CD4-positive, CD25-positive, alpha-beta regulatory T cell (primary cell): ENCODE measurements around the gene ADD2. TPM values are rescaled to one million over a fixed set of nuclear protein-coding genes. Genes with fewer than 3 reads are reported as not detected.
"Not testable (repeated sequence)": the region's sequence is repeated elsewhere in the genome, so short reads cannot be mapped to it uniquely, and the experiment has no call there.

ENCODE experiments used
- ATAC-seq, 2 donors: fragments of 150-1000 bp; cut with Tn5 transposase; one replicate each; pipeline ENCODE4 v1.10.0; 2021; ENCODE audit warnings: low read depth in 2 of 2, moderate number of reproducible peaks in 2 of 2, moderate library complexity in 1 of 2
- DNase-seq, 3 donors: peaks; one replicate each; pipeline versions ENCODE4 v3.0.0 to v3.0.0-alpha.2; 2012 to 2022; ENCODE audit warnings: mixed read lengths in 1 of 3
- H3K27ac ChIP-seq: one replicate; pipeline ENCODE4 v1.7.0; 2013; ENCODE audit warnings: mild to moderate bottlenecking, low read length; ENCODE audit not compliant: insufficient read depth, poor library complexity, severe bottlenecking
- H3K27me3 ChIP-seq: one replicate; pipeline ENCODE4 v1.7.0; 2013; ENCODE audit warnings: low read length; ENCODE audit not compliant: control insufficient read depth, insufficient read depth
- H3K36me3 ChIP-seq: one replicate; pipeline ENCODE4 v1.7.0; 2013; ENCODE audit warnings: mild to moderate bottlenecking, low read length, moderate library complexity; ENCODE audit not compliant: control insufficient read depth, insufficient read depth
- H3K4me1 ChIP-seq: 2 replicates; pipeline ENCODE4 v1.7.0; 2013; ENCODE audit warnings: mild to moderate bottlenecking, low read length; ENCODE audit not compliant: insufficient read depth, control insufficient read depth, poor library complexity, severe bottlenecking
- H3K4me3 ChIP-seq: one replicate; pipeline ENCODE4 v1.7.0; 2013; ENCODE audit warnings: low read depth, mild to moderate bottlenecking, low read length, moderate library complexity
- H3K9me3 ChIP-seq, 2 experiments: 1 replicate in 1 of 2; 2 replicates in 1 of 2; pipeline ENCODE4 v1.7.0; 2013; ENCODE audit warnings: low read length in 2 of 2, mild to moderate bottlenecking in 1 of 2, moderate library complexity in 1 of 2; ENCODE audit not compliant: control insufficient read depth in 2 of 2
- H3K27ac Mint-ChIP-seq, 3 donors: one replicate each; pipeline ENCODE4 v1.8.0; 2020 to 2022; ENCODE audit warnings: mild to moderate bottlenecking in 3 of 3, mixed read lengths in 3 of 3, moderate library complexity in 2 of 3
- H3K27me3 Mint-ChIP-seq: one replicate; pipeline ENCODE4 v1.8.0; 2022; ENCODE audit warnings: mild to moderate bottlenecking, mixed read lengths
- H3K36me3 Mint-ChIP-seq: one replicate; pipeline ENCODE4 v1.8.0; 2020; ENCODE audit warnings: mixed read lengths
- H3K4me1 Mint-ChIP-seq, 4 donors: one replicate each; pipeline ENCODE4 v1.8.0; 2020 to 2022; ENCODE audit warnings: mixed read lengths in 4 of 4, mild to moderate bottlenecking in 1 of 4
- H3K4me3 Mint-ChIP-seq, 4 donors: one replicate each; pipeline ENCODE4 v1.8.0; 2020 to 2022; ENCODE audit warnings: mild to moderate bottlenecking in 4 of 4, mixed read lengths in 4 of 4, moderate library complexity in 3 of 4
- H3K9me3 Mint-ChIP-seq, 7 donors: one replicate each; pipeline ENCODE4 v1.8.0; 2020 to 2022; ENCODE audit warnings: mixed read lengths in 7 of 7, mild to moderate bottlenecking in 3 of 7, moderate library complexity in 2 of 7
- polyA plus RNA-seq, 4 donors: library from polyadenylated mRNA; unstranded; fragments of 300-500 nt; fragmentation: Illumina TruSeq; gene quantifications; one replicate each; pipeline ENCODE4 v1.2.3, GENCODE V29; 2021
- total RNA-seq: library from RNA; stranded (reverse); gene quantifications from one replicate; pipeline ENCODE4 v1.2.3, GENCODE V29; 2022

Gene ADD2
- total and polyA plus RNA-seq, 5 donors from 2014 or later: 0.02 to 0.67 TPM; not detected in 3

GRCh38 chr2:70745276-70745825 lies 22.6 kb downstream of the ADD2 start:
- no peak for ATAC-seq
- no peak for DNase-seq
- Mint-ChIP-seq H3K9me3 (peaks cover 0 to 2% (median 0%) of the 10 kb centered on the region in 7 donors), H3K27ac (no peak overlapping the region), H3K4me1 (no peaks in the 10 kb centered on the region), H3K36me3 (no peaks in the 10 kb centered on the region), H3K27me3 (peaks cover 5% of the 10 kb centered on the region), H3K4me3 (no peak overlapping the region)
- Histone ChIP-seq H3K9me3 (no peaks in the 10 kb centered on the region), H3K4me1 (no peaks in the 10 kb centered on the region), H3K27ac (no peak overlapping the region), H3K4me3 (no peak overlapping the region), H3K36me3 (no peaks in the 10 kb centered on the region), H3K27me3 (peaks cover 1% of the 10 kb centered on the region)

GRCh38 chr2:70744397-70744796 lies 23.6 kb downstream of the ADD2 start:
- no peaks in the 10 kb centered on the region for H3K4me1 Mint-ChIP-seq
- H3K4me1 ChIP-seq: no peaks in the 10 kb centered on the region
- no peak overlapping the region for H3K4me3 ChIP-seq
- no peaks in the 10 kb centered on the region for H3K27me3 ChIP-seq
- H3K9me3 ChIP-seq: no peaks in the 10 kb centered on the region
- H3K27ac Mint-ChIP-seq: no peak overlapping the region
- H3K27me3 Mint-ChIP-seq: peaks cover 5% of the 10 kb centered on the region
- no peak overlapping the region for H3K27ac ChIP-seq
- peaks cover 0 to 1% (median 0%) of the 10 kb centered on the region in 7 donors for H3K9me3 Mint-ChIP-seq
- no peak for ATAC-seq
- H3K36me3 ChIP-seq: no peaks in the 10 kb centered on the region
- no peaks in the 10 kb centered on the region for H3K36me3 Mint-ChIP-seq
- H3K4me3 Mint-ChIP-seq: no peak overlapping the region
- DNase-seq: no peak

GRCh38 chr2:70743677-70744076 lies 24.3 kb downstream of the ADD2 start:
- Histone ChIP-seq H3K27me3 (no peaks in the 10 kb centered on the region), H3K9me3 (no peaks in the 10 kb centered on the region), H3K27ac (no peak overlapping the region), H3K4me1 (no peaks in the 10 kb centered on the region), H3K36me3 (no peaks in the 10 kb centered on the region), H3K4me3 (no peak overlapping the region)
- Mint-ChIP-seq H3K4me1 (no peaks in the 10 kb centered on the region), H3K4me3 (no peak overlapping the region), H3K9me3 (peaks cover 0 to 1% (median 0%) of the 10 kb centered on the region in 7 donors), H3K36me3 (no peaks in the 10 kb centered on the region), H3K27me3 (peaks cover 5% of the 10 kb centered on the region), H3K27ac (no peak overlapping the region)
- DNase-seq (no peak), ATAC-seq (no peak)

GRCh38 chr2:70743068-70743467 lies 24.9 kb downstream of the ADD2 start:
- no peak overlapping the region for H3K4me3 Mint-ChIP-seq
- H3K36me3 Mint-ChIP-seq: no peaks in the 10 kb centered on the region
- H3K27me3 Mint-ChIP-seq: peaks cover 7% of the 10 kb centered on the region
- H3K27ac Mint-ChIP-seq: no peak overlapping the region
- Histone ChIP-seq H3K9me3 (no peaks in the 10 kb centered on the region), H3K27me3 (no peaks in the 10 kb centered on the region), H3K27ac (no peak overlapping the region), H3K36me3 (no peaks in the 10 kb centered on the region), H3K4me3 (no peak overlapping the region), H3K4me1 (no peaks in the 10 kb centered on the region)
- no peaks in the 10 kb centered on the region for H3K4me1 Mint-ChIP-seq
- ATAC-seq: no peak
- H3K9me3 Mint-ChIP-seq: peaks cover 0 to 2% (median 0%) of the 10 kb centered on the region in 7 donors
- DNase-seq: no peak

- not testable (repeated sequence) for ATAC-seq, H3K4me1 Mint-ChIP-seq, H3K9me3 ChIP-seq, H3K27me3 ChIP-seq, H3K9me3 Mint-ChIP-seq, H3K27me3 Mint-ChIP-seq, H3K36me3 Mint-ChIP-seq, H3K27ac Mint-ChIP-seq, H3K4me3 Mint-ChIP-seq, H3K4me1 ChIP-seq, H3K4me3 ChIP-seq, H3K27ac ChIP-seq, H3K36me3 ChIP-seq, DNase-seq
These were observed 28.5 kb downstream of the ADD2 start for GRCh38 chr2:70739492-70739891.

- Mint-ChIP-seq H3K27me3 (peaks cover 9% of the 10 kb centered on the region), H3K4me3 (no peak overlapping the region), H3K9me3 (peaks cover 0 to 2% (median 1%) of the 10 kb centered on the region in 7 donors), H3K36me3 (no peaks in the 10 kb centered on the region), H3K27ac (no peak overlapping the region), H3K4me1 (peaks cover 0 to 2% (median 0%) of the 10 kb centered on the region in 4 donors)
- Histone ChIP-seq H3K27ac (no peak overlapping the region), H3K4me3 (no peak overlapping the region), H3K9me3 (no peaks in the 10 kb centered on the region), H3K4me1 (no peaks in the 10 kb centered on the region), H3K27me3 (peaks cover 2% of the 10 kb centered on the region), H3K36me3 (no peaks in the 10 kb centered on the region)
- ATAC-seq (no peak), DNase-seq (no peak)
These were observed 29.8 kb downstream of the ADD2 start for GRCh38 chr2:70738159-70738558.

- no peak overlapping the region for H3K27ac Mint-ChIP-seq
- no peak for ATAC-seq
- peaks cover 2% of the 10 kb centered on the region for H3K27me3 ChIP-seq
These were observed 32.9 kb downstream of the ADD2 start for GRCh38 chr2:70735071-70735470.

GRCh38 chr2:70733646-70734180 lies 34.3 kb downstream of the ADD2 start:
- Histone ChIP-seq H3K4me1 (no peaks in the 10 kb centered on the region), H3K36me3 (no peaks in the 10 kb centered on the region), H3K4me3 (no peak overlapping the region), H3K9me3 (no peaks in the 10 kb centered on the region), H3K27me3 (peaks cover 2% of the 10 kb centered on the region), H3K27ac (no peak overlapping the region)
- H3K4me1 Mint-ChIP-seq: peaks cover 0 to 2% (median under 1%) of the 10 kb centered on the region in 4 donors
- ATAC-seq: no peak
- no peak overlapping the region for H3K27ac Mint-ChIP-seq
- H3K27me3 Mint-ChIP-seq: peaks cover 10% of the 10 kb centered on the region
- H3K36me3 Mint-ChIP-seq: no peaks in the 10 kb centered on the region
- peaks cover 0 to 2% (median 0%) of the 10 kb centered on the region in 7 donors for H3K9me3 Mint-ChIP-seq
- DNase-seq: no peak
- H3K4me3 Mint-ChIP-seq: no peak overlapping the region

More at GRCh38 chr2:70735071-70735470, 32.9 kb downstream of the ADD2 start:
- H3K27me3 Mint-ChIP-seq: peaks cover 10% of the 10 kb centered on the region
- Histone ChIP-seq H3K4me3 (no peak overlapping the region), H3K36me3 (no peaks in the 10 kb centered on the region), H3K9me3 (no peaks in the 10 kb centered on the region), H3K4me1 (no peaks in the 10 kb centered on the region), H3K27ac (no peak overlapping the region)
- H3K4me3 Mint-ChIP-seq: no peak overlapping the region
- peaks cover 0 to 2% (median under 1%) of the 10 kb centered on the region in 4 donors for H3K4me1 Mint-ChIP-seq
- H3K36me3 Mint-ChIP-seq: no peaks in the 10 kb centered on the region
- no peak for DNase-seq
- H3K9me3 Mint-ChIP-seq: peaks cover 0 to 2% (median 1%) of the 10 kb centered on the region in 7 donors
